Renal cortex interstitium (tissue), 11 donors: ENCODE data around the gene DUSP8. TPM values are rescaled to one million over a fixed set of nuclear protein-coding genes. Genes with fewer than 3 reads are reported as not detected.
"Not testable (repeated sequence)": the region's sequence is repeated elsewhere in the genome, so short reads cannot be mapped to it uniquely, and the experiment has no call there.

ENCODE experiments used
- DNase-seq, 11 donors: peaks; one replicate each; pipeline ENCODE4 v3.0.0-alpha.2; 2013; ENCODE audit warnings: low read depth in 9 of 11, low spot score in 4 of 11; ENCODE audit errors: extremely low read depth in 1 of 11
- polyA plus RNA-seq, 3 donors: library from polyadenylated mRNA; unstranded; fragments of 120-200 nt; gene quantifications; one replicate each; pipeline ENCODE4 v1.2.1, GENCODE V29; 2013; ENCODE audit not compliant: insufficient read length in 3 of 3

The DUSP8 gene
- polyA plus RNA-seq, 3 donors = 2.5 to 6.6 (median 4.2) TPM

- DNase-seq = no peak
Measured at GRCh38 chr11:1523779-1524178, 48.3 kb downstream of the DUSP8 start.

- no peak for DNase-seq
Measured at GRCh38 chr11:1523077-1523476, 49.0 kb downstream of the DUSP8 start.

GRCh38 chr11:1522081-1522424 is 50.0 kb downstream of the DUSP8 start:
- DNase-seq = no peak

GRCh38 chr11:1521382-1522080 is 50.5 kb downstream of the DUSP8 start:
- no peak for DNase-seq

- no peak for DNase-seq
Measured at GRCh38 chr11:1520663-1521267, 51.3 kb downstream of the DUSP8 start.

- DNase-seq = no peak
Measured at GRCh38 chr11:1520209-1520662, 51.8 kb downstream of the DUSP8 start.

- DNase-seq = no peak
Measured at GRCh38 chr11:1519028-1520010, 52.8 kb downstream of the DUSP8 start.

GRCh38 chr11:1518301-1518700 is 53.8 kb downstream of the DUSP8 start:
- DNase-seq = no peak

GRCh38 chr11:1517117-1518005 is 54.7 kb downstream of the DUSP8 start:
- no peak for DNase-seq

- no peak for DNase-seq
Measured at GRCh38 chr11:1516273-1517067, 55.6 kb downstream of the DUSP8 start.

- DNase-seq = peak; percentile 13 to 65 (median 49)
Measured at GRCh38 chr11:1515082-1516060, 56.7 kb downstream of the DUSP8 start.

GRCh38 chr11:1514336-1515061 is 57.6 kb downstream of the DUSP8 start:
- no peak for DNase-seq

- DNase-seq = no peak
Measured at GRCh38 chr11:1513326-1514296, 58.5 kb downstream of the DUSP8 start.

GRCh38 chr11:1512531-1513258 is 59.4 kb downstream of the DUSP8 start:
- DNase-seq = not testable (repeated sequence)
